ENCODE measurements around the gene RAMACL.
"Not testable (repeated sequence)": the region's sequence is repeated elsewhere in the genome, so short reads cannot be mapped to it uniquely, and the experiment has no call there.

Gene RAMACL

GRCh38 chr6:166552600-166552999 lies 33.9 kb downstream of the RAMACL start:
- DNase-seq: no peak

DNA sequence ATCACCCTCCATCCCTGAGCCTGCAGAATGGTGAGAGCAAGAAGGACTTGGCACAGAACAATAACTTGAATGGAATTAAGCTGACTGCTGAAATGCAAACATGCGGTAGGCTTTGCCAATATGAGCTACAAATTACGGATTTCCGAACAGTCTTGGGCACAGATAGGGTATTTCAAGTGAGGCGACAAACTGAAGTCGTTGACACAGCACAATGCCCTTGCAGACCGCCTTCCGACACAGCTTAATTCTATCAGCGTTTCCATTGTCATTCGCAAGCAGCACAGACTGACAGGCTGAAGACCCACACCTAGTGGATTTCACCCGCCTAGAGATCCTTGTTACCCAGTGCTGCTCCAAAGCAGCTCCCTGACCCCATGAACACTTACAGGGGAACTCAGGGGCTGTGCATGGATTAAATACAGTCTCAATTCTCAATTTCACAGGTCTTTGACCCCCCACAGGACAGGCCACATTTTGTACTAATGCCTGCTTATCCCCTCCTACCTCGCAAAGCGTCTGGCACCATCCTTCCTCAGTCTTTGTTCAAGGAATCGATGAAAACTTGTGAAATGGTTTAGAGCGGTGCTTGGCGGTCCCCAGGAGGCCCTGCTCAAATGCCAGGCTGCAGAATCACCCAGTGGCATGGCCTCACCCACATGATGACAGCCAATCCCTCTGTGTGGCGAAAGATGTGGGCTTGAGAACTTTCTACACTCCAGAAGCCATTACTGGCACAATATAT lies 34.6 kb downstream of the RAMACL start:
- no peak for DNase-seq

GRCh38 chr6:166546653-166547052 lies 39.8 kb downstream of the RAMACL start:
- no peak for DNase-seq

- no peak for DNase-seq
These were observed 41.1 kb downstream of the RAMACL start for GRCh38 chr6:166545156-166546034.

GRCh38 chr6:166544296-166544605 lies 42.2 kb downstream of the RAMACL start:
- no peak for DNase-seq

DNA sequence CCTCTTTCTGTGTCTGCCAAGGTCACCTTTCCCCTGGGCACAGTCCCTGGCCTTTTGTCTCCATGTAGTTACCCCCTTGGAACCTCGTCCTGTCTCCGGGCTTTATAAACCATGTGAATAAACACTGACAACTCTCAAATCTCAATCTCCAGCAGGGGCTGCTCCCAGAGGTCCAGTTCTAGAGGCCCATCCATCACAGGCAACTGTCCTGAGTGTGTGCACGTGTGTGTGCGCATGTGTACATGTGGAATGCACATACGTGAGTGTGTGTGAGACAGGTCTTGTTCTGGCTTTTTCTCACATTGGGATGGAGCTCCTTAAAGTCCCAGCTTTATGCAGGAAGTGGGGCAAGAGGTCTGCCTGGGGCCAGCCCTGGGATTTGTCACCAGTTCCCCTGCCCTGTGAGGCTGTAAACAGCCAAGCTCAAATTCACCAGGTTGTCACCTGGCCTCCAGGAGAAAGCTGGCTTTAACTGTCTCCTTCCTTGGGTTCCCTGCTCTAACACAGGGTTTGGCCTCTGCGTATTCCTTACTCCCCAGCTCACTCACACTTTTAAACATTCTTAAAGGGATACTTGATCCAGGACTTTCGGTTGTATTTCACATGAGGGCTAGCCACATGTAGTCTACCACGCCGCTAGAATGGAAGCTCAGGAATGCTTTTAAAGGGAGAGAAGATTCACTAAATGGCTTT lies 42.7 kb downstream of the RAMACL start:
- DNase-seq: no peak

DNA sequence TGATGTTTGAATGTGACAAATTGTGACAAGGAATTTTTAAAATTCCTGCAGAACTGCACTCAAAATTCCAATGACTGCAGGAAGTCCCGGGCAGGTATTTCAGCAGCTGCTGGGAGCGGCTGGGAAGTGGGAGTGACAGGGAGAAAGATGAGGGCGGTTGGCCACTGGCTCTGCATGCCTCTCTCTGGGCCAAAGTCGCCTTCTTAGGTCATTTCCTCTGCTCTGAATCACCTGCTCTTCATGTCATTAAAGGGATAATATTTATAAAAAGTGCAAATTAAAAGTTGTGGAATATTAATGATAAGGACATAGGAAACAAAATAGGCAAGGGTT lies 43.9 kb downstream of the RAMACL start:
- no peak for DNase-seq

DNA sequence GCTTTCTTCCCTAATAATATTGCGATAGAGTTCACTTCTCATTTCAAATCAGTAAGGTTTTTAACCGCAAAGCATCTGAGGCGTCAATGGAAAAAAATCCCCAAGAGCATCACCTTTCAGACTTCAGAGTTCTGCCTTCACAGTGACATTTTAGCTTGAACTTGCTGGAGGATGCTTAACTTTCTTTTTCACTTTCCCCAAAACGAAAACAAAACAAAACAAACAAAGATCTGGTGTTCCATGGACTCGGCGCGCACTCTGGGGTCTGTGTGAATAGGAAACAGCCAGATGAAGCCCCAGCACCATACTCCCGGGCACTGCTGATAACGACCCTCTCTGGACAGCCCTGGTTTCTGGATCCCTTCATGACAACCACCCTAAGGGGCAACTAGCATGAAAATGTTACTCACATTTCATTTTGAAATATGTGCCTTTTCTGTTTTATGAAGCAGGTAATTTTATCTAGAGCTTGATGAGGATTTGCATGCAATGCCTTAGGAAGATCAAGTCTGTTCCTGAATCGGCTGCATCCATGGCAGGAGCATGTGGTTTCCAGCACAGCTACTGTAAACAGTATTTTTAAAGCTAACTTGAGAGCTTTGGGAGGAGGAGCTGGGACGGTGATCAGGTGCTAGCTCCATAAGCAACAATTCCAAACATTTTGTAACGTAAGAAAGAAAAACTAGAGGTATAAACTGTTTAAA lies 44.5 kb downstream of the RAMACL start:
- DNase-seq: no peak

DNA sequence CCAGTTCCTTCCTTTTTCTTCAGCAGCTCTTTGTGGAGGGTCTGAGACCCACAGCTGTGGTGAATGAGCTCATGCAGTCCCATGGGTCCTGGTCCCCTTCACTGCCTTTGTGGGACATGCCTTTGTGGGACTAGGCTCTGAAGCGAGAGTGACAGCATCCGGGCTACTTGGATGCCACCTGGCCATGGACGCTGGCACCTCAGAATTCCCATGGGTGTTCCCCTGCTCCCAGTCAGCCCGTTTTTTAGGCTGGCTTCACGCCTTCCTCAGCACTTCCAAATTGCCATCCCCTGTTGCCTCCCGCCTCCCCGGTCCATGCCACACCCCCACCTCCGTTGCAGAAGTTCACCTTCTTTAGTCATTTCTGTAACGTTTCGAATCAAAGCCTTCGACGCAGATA lies 45.1 kb downstream of the RAMACL start:
- DNase-seq: no peak

GRCh38 chr6:166540631-166541331 lies 45.7 kb downstream of the RAMACL start:
- peak; percentile 40 for DNase-seq

DNA sequence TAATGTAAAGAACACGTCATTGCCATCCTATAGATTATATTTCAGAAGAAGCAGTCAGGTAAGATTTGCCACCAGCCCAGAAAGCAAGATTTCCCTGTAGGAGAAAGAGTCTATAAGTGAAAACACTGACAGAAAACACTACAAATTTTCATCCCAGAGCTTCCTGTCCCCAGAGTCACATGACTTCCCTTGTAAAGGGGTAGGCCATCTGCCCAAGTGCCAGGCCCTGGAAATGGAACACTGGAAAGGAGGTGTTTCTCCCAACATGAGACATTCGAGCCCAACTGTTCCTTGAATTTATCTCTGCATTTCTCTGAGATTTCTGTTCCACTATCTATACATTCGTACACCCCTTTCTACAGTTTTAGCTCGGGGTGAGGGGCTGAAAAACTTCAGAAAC lies 46.9 kb downstream of the RAMACL start:
- no peak for DNase-seq

GRCh38 chr6:166539011-166539385 lies 47.5 kb downstream of the RAMACL start:
- not testable (repeated sequence) for DNase-seq

GRCh38 chr6:166538297-166539010 lies 48.0 kb downstream of the RAMACL start:
- DNase-seq: no peak

GRCh38 chr6:166534658-166535406 lies 51.6 kb downstream of the RAMACL start:
- no peak for DNase-seq

DNA sequence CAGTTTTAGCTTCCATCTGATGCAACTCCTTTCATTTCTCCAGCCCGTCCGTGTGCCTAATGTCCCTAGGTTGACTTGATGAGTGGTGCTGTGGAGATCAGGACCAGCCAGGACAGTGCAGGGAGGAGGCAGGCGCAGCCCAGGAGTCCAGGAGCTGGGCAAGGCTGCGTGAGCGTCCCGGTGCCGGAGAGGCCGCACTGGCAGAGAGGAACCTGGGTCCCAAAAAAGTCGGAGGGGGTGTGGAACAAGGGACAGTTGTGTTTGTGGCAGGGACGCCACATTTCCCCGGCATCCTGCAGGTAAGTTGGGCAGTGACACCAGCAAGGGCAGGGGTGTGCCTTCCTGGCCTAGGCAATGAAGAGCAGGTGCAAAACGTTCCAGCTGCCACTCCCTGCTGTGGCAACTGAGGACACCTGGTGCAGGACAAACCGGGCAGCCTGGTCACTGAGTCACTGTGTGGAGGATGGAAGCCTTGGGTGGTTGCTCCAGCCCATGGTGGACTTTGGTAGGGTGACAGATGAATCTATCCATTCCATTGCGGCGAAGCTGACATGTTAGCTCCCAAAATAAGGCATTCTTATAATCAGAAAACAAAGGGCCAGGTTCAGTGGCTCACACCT lies 53.2 kb downstream of the RAMACL start:
- no peak for DNase-seq
